Suppressor macrophage treated with lipopolysaccharide for 1 hour (primary cell): ENCODE results near the gene SPATA9.

Source experiments
- DNase-seq, 3 donors: peaks; one replicate each; pipeline ENCODE4 v3.0.0-alpha.2; 2020 to 2022

SPATA9 gene

GRCh38 chr5:95613514-95613913, 69.3 kb downstream of the SPATA9 start:
- no peak for DNase-seq

GRCh38 chr5:95611396-95611795, 71.4 kb downstream of the SPATA9 start:
- no peak for DNase-seq

- no peak for DNase-seq
These were observed 72.2 kb downstream of the SPATA9 start for GRCh38 chr5:95610546-95610945.

GRCh38 chr5:95609711-95610110, 73.1 kb downstream of the SPATA9 start:
- no peak for DNase-seq
